ENCODE data around the gene PARP8. TPM values are rescaled to one million over a fixed set of nuclear protein-coding genes. Genes with fewer than 3 reads are reported as not detected.

Gene PARP8
- total RNA-seq, 1 donor: 30.8 TPM

DNA sequence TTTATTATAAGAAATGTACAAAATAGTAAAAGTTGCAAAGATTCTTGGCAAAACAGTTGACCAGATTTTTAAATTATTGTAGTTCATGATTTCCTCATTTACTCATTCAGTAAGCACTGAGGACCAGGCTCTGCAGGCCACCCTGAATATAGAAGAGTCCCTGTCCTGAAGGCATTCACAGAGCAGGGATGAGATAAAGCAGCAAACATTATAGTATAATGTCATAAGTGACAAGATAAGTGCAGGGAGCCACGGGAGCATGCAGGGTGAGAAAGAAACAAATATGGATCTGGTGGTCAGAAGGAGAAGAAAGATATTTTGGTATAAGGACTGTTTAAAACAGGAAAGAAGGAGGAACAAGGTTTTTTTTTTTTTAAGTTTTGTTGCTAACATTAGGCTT lies 46.0 kb downstream of the PARP8 start:
- TF ChIP-seq, protein P1, sequence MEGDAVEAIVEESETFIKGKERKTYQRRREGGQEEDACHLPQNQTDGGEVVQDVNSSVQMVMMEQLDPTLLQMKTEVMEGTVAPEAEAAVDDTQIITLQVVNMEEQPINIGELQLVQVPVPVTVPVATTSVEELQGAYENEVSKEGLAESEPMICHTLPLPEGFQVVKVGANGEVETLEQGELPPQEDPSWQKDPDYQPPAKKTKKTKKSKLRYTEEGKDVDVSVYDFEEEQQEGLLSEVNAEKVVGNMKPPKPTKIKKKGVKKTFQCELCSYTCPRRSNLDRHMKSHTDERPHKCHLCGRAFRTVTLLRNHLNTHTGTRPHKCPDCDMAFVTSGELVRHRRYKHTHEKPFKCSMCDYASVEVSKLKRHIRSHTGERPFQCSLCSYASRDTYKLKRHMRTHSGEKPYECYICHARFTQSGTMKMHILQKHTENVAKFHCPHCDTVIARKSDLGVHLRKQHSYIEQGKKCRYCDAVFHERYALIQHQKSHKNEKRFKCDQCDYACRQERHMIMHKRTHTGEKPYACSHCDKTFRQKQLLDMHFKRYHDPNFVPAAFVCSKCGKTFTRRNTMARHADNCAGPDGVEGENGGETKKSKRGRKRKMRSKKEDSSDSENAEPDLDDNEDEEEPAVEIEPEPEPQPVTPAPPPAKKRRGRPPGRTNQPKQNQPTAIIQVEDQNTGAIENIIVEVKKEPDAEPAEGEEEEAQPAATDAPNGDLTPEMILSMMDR (IDR thresholded peaks at IDR 0.05; ENCODE audit: extremely low read depth, low read depth, low read length): no peak
- peaks cover 5% of the 10 kb centered on the region for H3K79me2 ChIP-seq (ENCODE audit: insufficient read depth, low read length)
- no peak overlapping the region for H3K4me3 ChIP-seq (ENCODE audit: insufficient read depth, low read length)
- DNase-seq (ENCODE audit: insufficient read length, low spot score, missing footprints): no peak
- no peaks in the 10 kb centered on the region for H3K9me3 ChIP-seq (ENCODE audit: low read depth, low read length)
- H3K27ac ChIP-seq (ENCODE audit: low read depth, low read length): no peak overlapping the region
- H3K36me3 ChIP-seq (ENCODE audit: insufficient read depth, low read length): no peaks in the 10 kb centered on the region
- peaks cover 3% of the 10 kb centered on the region for H4K20me1 ChIP-seq (ENCODE audit: insufficient read depth, low read length)
- peaks cover 3% of the 10 kb centered on the region for H3K4me1 ChIP-seq (ENCODE audit: insufficient read depth, low read length)
- H3K27me3 ChIP-seq (ENCODE audit: insufficient read depth, low read length): no peaks in the 10 kb centered on the region
- H3K4me2 ChIP-seq (ENCODE audit: insufficient read depth, low read length): no peak overlapping the region
- no peak overlapping the region for H2AFZ ChIP-seq (ENCODE audit: low read length)

DNA sequence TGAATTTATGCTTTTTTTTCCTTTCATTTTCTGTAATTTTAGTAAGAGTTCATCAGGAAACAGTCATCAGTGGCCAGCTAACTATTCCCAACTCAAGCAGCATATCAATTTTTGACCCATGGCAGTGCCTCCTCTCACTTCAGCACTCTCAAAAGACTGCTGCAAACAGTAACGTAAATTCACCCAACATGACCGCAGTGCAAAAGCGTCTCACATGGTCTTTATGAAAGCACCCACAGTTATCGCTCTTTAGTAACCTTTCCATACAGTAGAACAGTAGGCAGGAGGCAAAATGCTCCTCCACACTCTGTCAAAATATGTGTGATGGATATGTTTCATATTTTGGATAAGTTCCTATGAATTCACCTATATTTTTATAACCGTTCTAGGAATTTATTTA lies 48.6 kb downstream of the PARP8 start:
- no peak overlapping the region for H3K4me3 ChIP-seq (ENCODE audit: insufficient read depth, low read length)
- H3K4me2 ChIP-seq (ENCODE audit: insufficient read depth, low read length): peak overlapping the region; percentile 27
- no peaks in the 10 kb centered on the region for H3K4me1 ChIP-seq (ENCODE audit: insufficient read depth, low read length)
- peaks cover 5% of the 10 kb centered on the region for H3K79me2 ChIP-seq (ENCODE audit: insufficient read depth, low read length)
- TF ChIP-seq, protein P1 (IDR thresholded peaks at IDR 0.05; ENCODE audit: extremely low read depth, low read depth, low read length): no peak
- H4K20me1 ChIP-seq (ENCODE audit: insufficient read depth, low read length): peaks cover 3% of the 10 kb centered on the region
- no peaks in the 10 kb centered on the region for H3K27me3 ChIP-seq (ENCODE audit: insufficient read depth, low read length)
- H3K27ac ChIP-seq (ENCODE audit: low read depth, low read length): no peak overlapping the region
- no peaks in the 10 kb centered on the region for H3K9me3 ChIP-seq (ENCODE audit: low read depth, low read length)
- DNase-seq (ENCODE audit: insufficient read length, low spot score, missing footprints): no peak
- no peaks in the 10 kb centered on the region for H3K36me3 ChIP-seq (ENCODE audit: insufficient read depth, low read length)
- H2AFZ ChIP-seq (ENCODE audit: low read length): no peak overlapping the region

GRCh38 chr5:50716134-50716533 lies 49.7 kb downstream of the PARP8 start:
- H4K20me1 ChIP-seq (ENCODE audit: insufficient read depth, low read length): peaks cover 3% of the 10 kb centered on the region
- no peaks in the 10 kb centered on the region for H3K4me1 ChIP-seq (ENCODE audit: insufficient read depth, low read length)
- no peak overlapping the region for H3K4me3 ChIP-seq (ENCODE audit: insufficient read depth, low read length)
- peaks cover 2% of the 10 kb centered on the region for H3K79me2 ChIP-seq (ENCODE audit: insufficient read depth, low read length)
- DNase-seq (ENCODE audit: insufficient read length, low spot score, missing footprints): no peak
- H3K36me3 ChIP-seq (ENCODE audit: insufficient read depth, low read length): no peaks in the 10 kb centered on the region
- H3K27me3 ChIP-seq (ENCODE audit: insufficient read depth, low read length): no peaks in the 10 kb centered on the region
- no peak overlapping the region for H2AFZ ChIP-seq (ENCODE audit: low read length)
- H3K9me3 ChIP-seq (ENCODE audit: low read depth, low read length): no peaks in the 10 kb centered on the region
- H3K4me2 ChIP-seq (ENCODE audit: insufficient read depth, low read length): no peak overlapping the region
- TF ChIP-seq, protein P1 (IDR thresholded peaks at IDR 0.05; ENCODE audit: extremely low read depth, low read depth, low read length): no peak
- H3K27ac ChIP-seq (ENCODE audit: low read depth, low read length): no peak overlapping the region

DNA sequence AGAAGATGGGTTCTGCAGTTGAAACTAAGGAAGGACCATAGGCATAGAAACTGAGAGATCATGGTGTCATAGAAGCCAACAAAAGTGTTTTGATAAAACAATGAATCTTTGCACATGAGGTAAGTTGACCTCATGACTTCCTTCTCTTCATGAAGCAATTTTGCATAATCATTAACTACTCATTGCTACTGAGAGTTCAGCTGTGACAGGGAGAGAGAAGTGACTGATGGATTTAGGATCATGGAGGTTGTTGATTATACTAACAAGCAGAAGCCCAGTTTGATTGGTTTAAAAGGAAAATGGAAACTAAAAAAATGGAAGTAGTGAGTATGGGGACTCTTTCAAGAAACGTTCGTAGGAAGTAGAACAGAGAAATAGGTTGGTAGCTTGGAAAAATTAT lies 51.2 kb downstream of the PARP8 start:
- Histone ChIP-seq H3K36me3 (ENCODE audit: insufficient read depth, low read length) (no peaks in the 10 kb centered on the region), H3K4me1 (ENCODE audit: insufficient read depth, low read length) (no peaks in the 10 kb centered on the region), H3K9me3 (ENCODE audit: low read depth, low read length) (no peaks in the 10 kb centered on the region), H3K27ac (ENCODE audit: low read depth, low read length) (no peak overlapping the region), H4K20me1 (ENCODE audit: insufficient read depth, low read length) (peaks cover 3% of the 10 kb centered on the region), H3K27me3 (ENCODE audit: insufficient read depth, low read length) (no peaks in the 10 kb centered on the region), H3K4me3 (ENCODE audit: insufficient read depth, low read length) (no peak overlapping the region), H3K4me2 (ENCODE audit: insufficient read depth, low read length) (no peak overlapping the region), H3K79me2 (ENCODE audit: insufficient read depth, low read length) (peaks cover 2% of the 10 kb centered on the region), H2AFZ (ENCODE audit: low read length) (no peak overlapping the region)
- no peak for DNase-seq (ENCODE audit: insufficient read length, low spot score, missing footprints)
- TF ChIP-seq, protein P1 (IDR thresholded peaks at IDR 0.05; ENCODE audit: extremely low read depth, low read depth, low read length): no peak

All from osteoblast (primary cell).